ENCODE data around the gene NAV2.

Gene NAV2

GRCh38 chr11:19712281-19713195 lies at the start of gene NAV2:
TSS of gene NAV2 (plus strand) at chr11:19712837. CDS start at chr11:19713696, 859 bp downstream.
- peak in 3 of 4 experiments; percentile 39 to 67 (median 39) for DNase-seq (ENCODE audit: low read depth in 4 of 4, low spot score in 1 of 4)

GRCh38 chr11:19663206-19663605 lies 49.4 kb upstream of the NAV2 start:
- no peak for DNase-seq (ENCODE audit: low read depth in 4 of 4, low spot score in 1 of 4)

GRCh38 chr11:19664886-19665548 lies 47.6 kb upstream of the NAV2 start:
- DNase-seq (ENCODE audit: low read depth in 4 of 4, low spot score in 1 of 4) = no peak

GRCh38 chr11:19666951-19667350 lies 45.7 kb upstream of the NAV2 start:
- no peak for DNase-seq (ENCODE audit: low read depth in 4 of 4, low spot score in 1 of 4)

GRCh38 chr11:19669511-19669910 lies 43.1 kb upstream of the NAV2 start:
- DNase-seq (ENCODE audit: low read depth in 4 of 4, low spot score in 1 of 4) = no peak

GRCh38 chr11:19670030-19670791 lies 42.4 kb upstream of the NAV2 start:
- DNase-seq (ENCODE audit: low read depth in 4 of 4, low spot score in 1 of 4) = no peak

- DNase-seq (ENCODE audit: low read depth in 4 of 4, low spot score in 1 of 4) = no peak
These were observed 39.9 kb upstream of the NAV2 start for GRCh38 chr11:19672586-19673206.

- no peak for DNase-seq (ENCODE audit: low read depth in 4 of 4, low spot score in 1 of 4)
These were observed 38.5 kb upstream of the NAV2 start for GRCh38 chr11:19673924-19674729.

- no peak for DNase-seq (ENCODE audit: low read depth in 4 of 4, low spot score in 1 of 4)
These were observed 37.8 kb upstream of the NAV2 start for GRCh38 chr11:19674836-19675235.

GRCh38 chr11:19675397-19675796 lies 37.2 kb upstream of the NAV2 start:
- DNase-seq (ENCODE audit: low read depth in 4 of 4, low spot score in 1 of 4) = no peak

GRCh38 chr11:19676475-19677380 lies 35.9 kb upstream of the NAV2 start:
- no peak for DNase-seq (ENCODE audit: low read depth in 4 of 4, low spot score in 1 of 4)

- no peak for DNase-seq (ENCODE audit: low read depth in 4 of 4, low spot score in 1 of 4)
These were observed 35.1 kb upstream of the NAV2 start for GRCh38 chr11:19677381-19678080.

GRCh38 chr11:19679952-19680828 lies 32.4 kb upstream of the NAV2 start:
- DNase-seq (ENCODE audit: low read depth in 4 of 4, low spot score in 1 of 4) = no peak

GRCh38 chr11:19680829-19681368 lies 31.7 kb upstream of the NAV2 start:
- DNase-seq (ENCODE audit: low read depth in 4 of 4, low spot score in 1 of 4) = no peak

- DNase-seq (ENCODE audit: low read depth in 4 of 4, low spot score in 1 of 4) = no peak
These were observed 29.4 kb upstream of the NAV2 start for GRCh38 chr11:19683141-19683805.

GRCh38 chr11:19683862-19684491 lies 28.7 kb upstream of the NAV2 start:
- no peak for DNase-seq (ENCODE audit: low read depth in 4 of 4, low spot score in 1 of 4)

Data from stimulated activated CD4-positive, alpha-beta T cell treated with anti-CD3 and anti-CD28 coated beads, Interleukin-1b, Interleukin-23, amount 100 ng/mL, for 24 hours (primary cell).